GDM1 (cell line): Measurements from ENCODE around the gene GATA2.

Experiments used
- DNase-seq: peaks from one replicate; lab custom pipeline; 2025; lab: John Stamatoyannopoulos, UW

Gene GATA2

DNA sequence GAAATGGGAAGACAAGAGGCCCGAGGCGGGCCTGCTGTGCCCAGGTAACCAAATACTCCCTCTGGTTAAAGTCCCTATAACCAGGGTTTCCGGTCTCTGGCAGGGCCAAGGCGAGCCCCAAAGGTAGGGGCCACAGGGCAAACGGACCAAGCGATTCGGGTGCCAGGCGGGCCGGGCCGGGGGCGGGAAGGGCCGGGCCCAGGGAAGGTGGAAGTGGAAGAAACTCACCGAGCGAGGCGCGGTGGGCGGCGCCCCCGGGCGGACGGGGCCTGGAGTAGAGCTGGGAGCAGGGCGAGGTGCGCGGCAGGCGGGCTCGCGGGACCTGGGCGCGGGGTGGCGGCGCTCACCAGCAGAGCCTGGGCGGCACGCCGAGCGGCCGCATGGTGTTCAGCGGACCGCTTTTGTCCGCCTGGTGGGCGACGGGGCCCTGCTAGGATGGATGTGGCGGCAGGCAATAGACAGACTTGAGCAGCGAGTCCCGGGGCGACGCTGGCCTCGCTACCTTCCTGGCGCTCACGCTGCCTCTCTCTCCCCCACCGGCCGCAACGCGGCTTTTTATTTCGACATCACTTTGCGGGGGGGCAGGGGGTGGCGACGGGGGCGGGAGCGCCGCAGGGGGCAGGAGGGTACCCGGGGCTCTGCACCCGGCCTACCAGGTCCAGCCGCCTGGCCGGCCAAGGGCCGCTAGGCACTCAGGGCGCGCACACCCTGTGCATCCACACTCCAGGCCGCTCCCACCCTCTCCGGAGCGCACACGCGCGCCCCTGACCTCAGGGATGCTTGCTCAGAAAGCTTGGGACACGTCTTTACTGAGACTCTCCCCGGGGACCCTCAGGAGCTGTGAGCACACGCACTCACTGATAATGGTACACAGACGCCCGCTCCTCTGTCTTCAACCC is at the start of gene GATA2:
TSS of gene GATA2 (minus strand) at position 531 of the 899 bp plus-strand sequence. CDS start 6,170 bp downstream, outside the sequence.
- DNase-seq, result no peak

DNA sequence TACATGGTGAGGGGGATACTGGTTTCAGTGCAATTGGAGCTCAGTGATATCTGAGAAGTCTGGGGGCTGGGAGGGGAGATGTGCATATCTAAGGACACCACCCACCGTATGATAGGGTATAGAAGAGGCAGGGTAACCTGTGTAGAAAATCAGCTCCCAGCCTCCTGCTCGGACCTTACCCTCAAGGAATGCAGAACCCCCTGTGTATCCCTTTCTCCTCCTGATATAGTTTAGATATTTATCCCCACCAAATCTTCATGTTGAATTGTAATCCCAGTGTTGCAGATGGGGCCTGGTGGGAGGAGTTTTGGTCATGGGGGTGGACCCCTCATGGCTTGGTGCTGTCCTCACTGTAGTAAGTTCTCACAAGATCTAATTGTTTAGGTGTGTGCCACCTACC is 48.2 kb upstream of the GATA2 start:
- no peak for DNase-seq

- DNase-seq, result no peak
Observed at GRCh38 chr3:128539376-128539775, 46.4 kb upstream of the GATA2 start.

DNA sequence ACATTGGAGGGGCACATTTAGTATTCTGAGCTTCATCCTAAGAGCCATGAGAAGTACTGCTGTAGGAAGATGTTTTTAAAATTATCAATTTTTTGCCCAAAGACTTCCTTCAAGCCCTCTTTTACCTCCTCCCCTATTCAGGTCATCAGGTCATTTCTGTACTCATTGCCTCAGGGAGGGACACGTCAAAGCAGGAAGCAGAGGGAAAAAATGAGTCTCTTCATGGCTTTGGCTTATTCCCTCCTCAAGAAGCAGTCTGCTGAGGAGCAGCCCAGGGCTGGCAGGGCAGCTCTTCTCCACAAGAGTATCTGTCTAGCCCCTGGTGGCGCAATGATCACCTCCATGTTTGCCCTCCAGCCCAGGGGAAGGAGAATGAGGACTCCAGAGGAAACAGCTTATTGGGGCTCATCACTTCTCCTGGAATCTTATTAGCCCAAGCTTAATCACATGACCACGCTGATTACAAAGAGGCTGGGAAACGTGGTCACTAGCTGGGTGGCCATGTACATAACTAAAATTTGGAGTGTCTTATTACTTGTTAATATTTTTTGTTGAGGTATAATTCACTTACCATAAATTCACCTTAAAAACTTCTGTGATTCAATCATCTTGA is 44.2 kb upstream of the GATA2 start:
- no peak for DNase-seq

- no peak for DNase-seq
Observed at GRCh38 chr3:128532012-128532983, 39.3 kb upstream of the GATA2 start.

GRCh38 chr3:128524374-128525299 is 31.6 kb upstream of the GATA2 start:
- DNase-seq, result no peak

- DNase-seq, result no peak
Observed at GRCh38 chr3:128523591-128523990, 30.6 kb upstream of the GATA2 start.

- no peak for DNase-seq
Observed at GRCh38 chr3:128521715-128522114, 28.7 kb upstream of the GATA2 start.

- DNase-seq, result no peak
Observed at GRCh38 chr3:128518587-128519490, 25.8 kb upstream of the GATA2 start.

- no peak for DNase-seq
Observed at GRCh38 chr3:128517648-128518047, 24.6 kb upstream of the GATA2 start.

GRCh38 chr3:128515967-128516366 is 23.0 kb upstream of the GATA2 start:
- DNase-seq, result no peak

DNA sequence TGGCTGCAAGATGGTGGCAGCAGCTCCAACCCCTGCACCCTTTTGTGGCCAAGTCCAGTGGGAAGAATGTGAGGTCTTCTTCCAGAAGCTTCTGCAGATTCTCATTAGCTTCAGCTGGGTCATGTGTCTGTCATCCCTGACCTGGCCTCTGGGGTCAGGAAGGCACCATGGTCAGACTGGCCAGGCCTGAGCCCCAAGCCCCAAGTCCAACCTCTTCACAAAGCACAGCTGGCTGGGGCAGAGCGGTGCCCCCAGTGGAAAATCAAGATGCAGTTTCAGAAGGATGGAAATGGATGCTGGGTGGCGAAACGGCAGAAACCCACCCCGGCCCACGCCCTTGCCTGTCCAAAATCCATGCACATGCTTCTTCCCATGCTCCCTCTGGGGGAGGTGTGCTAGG is 15.9 kb upstream of the GATA2 start:
- no peak for DNase-seq

DNA sequence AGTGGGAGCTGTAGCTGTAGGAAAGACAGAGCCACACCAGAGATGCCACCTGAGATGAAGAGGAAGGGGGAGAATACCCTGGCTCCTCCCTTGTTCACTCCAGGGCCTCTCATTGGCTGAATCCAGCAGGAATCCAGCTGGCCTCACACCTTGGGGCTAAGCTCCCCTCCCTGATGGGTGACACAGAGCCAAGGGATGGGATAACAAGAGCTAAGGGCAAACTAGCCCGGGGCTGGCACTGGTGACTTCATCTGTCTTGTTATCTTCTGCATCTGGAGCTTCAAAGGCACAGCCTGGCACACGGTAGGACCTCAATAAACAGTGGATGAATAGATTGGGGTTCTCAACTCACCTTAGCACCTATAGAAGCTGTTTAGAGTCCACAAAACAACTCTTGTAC is 13.8 kb upstream of the GATA2 start:
- no peak for DNase-seq

GRCh38 chr3:128505771-128506170 is 12.8 kb upstream of the GATA2 start:
- DNase-seq, result no peak

DNA sequence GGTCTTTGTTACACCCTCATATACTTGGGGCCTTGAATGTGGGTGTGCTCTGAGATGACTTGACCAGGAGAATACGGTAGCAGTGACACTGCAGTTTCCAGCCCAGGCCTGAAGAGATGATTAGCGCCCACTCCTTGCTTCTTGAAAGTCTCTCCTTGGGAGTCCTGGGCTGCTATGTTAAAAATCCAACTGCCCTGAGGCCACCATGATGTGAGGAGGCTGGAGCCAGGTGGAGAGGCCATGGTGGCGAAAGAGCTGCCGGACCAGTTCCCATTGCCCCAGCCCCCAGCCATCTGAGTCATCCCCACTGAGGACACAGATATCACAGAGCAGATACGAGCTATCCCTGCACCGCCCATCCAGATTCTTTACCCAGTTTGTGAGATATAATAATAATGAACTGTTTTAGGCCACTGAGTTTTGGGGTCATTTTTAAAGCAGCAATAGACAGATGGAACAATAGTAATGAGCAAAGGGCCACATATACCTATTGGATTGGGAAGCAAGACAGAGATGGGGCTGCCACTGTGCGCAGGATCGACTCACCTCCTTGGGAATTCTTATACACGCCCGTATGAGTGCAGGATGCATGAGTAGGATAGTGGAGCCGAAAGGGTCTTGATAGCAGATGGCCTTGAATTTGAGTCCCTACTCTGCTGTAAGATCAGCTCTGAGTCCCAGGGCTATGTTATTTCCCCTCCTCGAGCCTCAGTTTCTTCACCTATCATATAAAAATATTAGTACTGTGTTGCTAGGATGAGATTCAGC is 12.1 kb upstream of the GATA2 start:
- DNase-seq, result no peak

DNA sequence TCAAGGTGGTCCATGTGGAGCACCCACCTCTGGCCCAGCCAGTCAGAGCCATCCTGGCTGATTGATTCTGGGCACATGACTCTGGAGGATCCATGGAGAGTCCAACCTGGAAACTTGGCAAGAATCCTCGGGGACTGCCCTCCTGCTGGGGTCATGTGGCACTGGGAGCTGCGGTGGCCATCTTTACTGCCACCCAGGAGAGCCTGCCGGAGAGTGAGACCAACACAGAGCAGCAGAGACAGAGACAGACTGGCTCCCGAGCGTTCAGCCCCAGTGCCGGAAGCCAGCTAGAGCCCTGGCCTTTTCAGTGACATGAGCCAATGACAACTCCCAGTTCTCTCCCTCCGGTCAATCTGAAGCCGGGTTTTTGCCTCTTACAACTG is 11.5 kb upstream of the GATA2 start:
- no peak for DNase-seq

DNA sequence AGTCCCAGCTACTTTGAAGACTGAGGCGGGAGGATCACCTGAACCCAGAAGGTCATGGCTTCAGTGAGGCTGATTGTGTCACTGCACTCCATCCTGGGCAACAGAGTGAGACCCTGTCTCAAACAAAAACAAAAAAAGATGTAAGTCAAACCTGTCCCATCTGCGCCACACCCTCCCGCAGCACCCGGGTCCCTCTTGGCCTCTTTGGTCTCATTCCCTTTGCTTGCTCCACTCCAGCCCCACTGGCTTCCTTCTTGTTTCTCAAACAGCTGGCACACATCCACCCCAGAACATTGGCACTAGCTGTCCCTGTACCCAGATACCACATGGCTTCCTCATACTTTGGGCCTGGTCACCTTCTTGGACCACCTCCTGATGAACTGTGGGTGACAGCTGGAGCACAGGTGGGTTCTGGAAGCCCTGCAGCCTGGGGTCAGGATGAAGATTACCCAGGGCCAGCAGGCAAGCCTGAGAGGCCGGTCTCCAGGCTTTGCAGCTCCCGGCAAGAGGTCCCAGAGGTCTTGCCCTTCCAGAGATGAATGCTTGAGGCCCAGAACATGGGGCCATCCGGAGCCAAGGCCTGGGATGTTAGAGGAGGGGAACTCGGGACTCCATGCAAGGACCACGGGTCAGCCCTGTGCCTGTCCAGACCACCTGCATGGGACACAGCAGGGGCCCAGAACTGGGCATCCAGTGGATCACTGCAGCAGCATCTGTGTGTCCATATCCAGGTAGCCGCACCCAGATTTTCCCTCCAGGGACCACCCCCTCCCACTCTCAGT is 10.9 kb upstream of the GATA2 start:
- DNase-seq, result no peak

DNA sequence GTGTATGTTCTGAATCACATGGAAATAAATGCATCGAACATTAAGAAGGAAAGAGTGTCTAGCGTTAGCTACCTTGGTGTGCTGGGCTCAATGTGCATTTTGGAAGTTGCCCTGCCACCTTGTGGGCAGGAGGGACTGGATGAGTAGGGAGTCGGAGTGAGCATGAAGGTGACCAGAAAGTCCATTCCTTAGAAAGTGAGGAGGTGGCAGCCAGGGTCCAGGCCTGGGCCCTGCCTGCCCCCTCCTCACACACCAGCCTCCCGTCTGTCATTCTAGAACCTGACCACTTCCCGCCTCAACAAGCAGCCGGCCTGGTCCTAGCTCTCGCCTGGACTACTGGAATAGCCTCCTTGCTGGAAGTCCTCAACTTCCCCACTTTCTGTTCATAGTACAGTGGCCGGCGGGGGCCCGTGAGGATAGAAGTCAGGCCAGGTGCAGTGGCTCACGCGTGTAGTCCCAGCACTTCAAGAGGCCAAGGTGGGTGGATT is 10.2 kb upstream of the GATA2 start:
- DNase-seq, result no peak
